OCI-M2 (cell line): Measurements from ENCODE around the gene AARS2.
"Not testable (repeated sequence)": the region's sequence is repeated elsewhere in the genome, so short reads cannot be mapped to it uniquely, and the experiment has no call there.

Source experiments
- DNase-seq: peaks from one replicate; lab custom pipeline; 2025; ENCODE audit not compliant: unreplicated experiment; lab: John Stamatoyannopoulos, UW

AARS2 gene

DNA sequence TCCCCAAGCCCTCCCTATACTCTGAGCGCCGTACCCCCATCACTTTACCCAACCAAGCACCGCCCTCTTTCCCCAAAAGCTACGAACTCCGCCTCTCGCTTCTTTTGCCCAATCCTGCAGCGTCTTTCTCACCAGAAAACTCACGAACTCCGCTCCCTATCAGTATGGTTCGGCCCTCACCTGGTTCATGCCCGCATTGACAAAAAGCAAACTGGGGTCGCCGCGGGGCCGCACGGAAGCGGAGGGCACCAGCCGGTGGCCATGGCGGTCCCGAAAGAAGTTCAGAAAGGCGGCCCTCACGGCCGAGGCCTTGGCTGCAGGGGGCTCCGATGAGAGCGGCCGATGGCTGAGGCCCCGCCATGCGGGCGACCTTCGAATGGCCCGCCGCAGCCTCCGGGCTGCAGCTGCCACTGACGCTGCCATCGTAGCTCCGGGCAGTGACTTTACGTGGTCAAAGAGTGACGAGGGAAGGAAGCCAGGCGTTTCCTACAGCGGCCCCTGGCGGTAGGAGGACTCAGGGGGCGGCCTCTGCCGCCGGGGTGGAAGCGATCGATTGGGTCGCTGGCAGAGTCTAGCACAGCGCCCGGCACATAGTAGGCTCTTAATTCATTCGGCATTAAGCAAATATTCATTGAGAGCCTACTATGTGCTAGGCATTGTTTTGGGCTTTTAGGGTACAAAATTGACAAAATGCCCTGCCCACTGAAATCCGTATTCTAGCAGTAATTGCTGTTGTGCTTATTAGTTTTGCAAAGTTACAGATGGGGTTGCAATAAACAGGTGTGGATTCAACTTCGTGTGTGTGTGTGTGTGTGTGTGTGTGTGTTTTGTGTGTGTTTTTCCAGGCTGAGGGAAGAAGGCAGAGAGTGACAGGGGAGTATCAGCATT, at the start of gene AARS2:
Gene AARS2, minus strand, starts transcription at position 447 of the 888 bp plus-strand sequence. Its CDS starts 24 bp downstream, at position 423.
- DNase-seq = peak; percentile 80

DNA sequence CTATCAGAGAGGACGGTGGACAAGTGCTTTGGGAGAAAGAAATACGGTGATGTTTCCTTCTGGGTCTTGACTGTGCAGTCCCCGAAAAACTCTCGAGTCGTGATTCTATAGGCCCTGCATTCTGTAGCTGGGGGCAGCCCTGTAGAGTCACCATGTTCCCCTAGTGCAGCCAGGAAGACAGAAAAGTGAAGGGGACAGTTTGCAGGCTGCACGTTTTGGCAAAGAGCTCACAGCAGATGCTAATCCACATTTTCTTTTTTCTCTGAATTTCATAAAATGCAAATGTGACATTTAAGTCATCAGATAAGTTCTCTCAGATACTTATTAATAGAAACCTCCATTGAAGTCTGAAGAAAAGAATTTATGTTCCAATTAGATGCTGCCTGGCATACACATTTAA, 48.8 kb upstream of the AARS2 start:
- no peak for DNase-seq

DNA sequence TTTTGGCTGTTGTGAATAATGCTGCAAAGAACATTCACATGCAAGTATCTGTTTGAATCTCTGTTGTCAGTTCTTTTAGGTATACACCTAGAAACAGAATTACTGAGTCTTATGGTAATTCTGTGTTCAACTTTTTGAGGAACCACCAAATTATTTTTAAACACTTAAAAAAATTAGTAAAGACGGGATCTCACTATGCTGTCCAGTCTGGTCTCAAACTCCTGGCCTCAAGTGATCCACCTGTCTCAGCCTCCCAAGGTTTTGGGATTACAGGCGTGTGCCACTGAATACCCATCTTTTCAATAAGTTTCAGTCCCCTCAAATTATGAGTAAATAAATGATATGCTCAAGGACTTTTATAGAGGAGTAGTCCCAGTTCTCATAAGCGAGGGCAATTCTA, 46.8 kb upstream of the AARS2 start:
- no peak for DNase-seq

GRCh38 chr6:44356487-44356886, 43.3 kb upstream of the AARS2 start:
- no peak for DNase-seq

DNA sequence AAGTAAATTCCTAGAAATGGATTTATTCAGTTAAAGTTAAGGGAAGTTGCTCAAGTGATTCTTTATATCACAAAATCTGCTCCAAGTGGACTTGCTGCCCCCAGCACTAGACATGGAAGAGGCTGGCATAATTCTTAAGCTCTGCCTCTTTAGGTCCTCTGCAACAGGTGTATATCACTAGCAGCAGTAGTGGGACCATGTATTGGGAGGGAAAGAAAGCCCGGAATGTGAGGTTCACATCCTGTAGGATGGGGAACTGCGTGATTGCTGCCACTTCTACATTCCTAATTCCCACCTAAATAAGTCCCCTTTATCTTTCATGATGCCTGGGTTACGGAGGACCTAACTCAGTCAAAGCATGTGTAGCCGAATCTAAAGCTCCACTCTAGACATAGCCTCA, 42.5 kb upstream of the AARS2 start:
- no peak for DNase-seq

DNA sequence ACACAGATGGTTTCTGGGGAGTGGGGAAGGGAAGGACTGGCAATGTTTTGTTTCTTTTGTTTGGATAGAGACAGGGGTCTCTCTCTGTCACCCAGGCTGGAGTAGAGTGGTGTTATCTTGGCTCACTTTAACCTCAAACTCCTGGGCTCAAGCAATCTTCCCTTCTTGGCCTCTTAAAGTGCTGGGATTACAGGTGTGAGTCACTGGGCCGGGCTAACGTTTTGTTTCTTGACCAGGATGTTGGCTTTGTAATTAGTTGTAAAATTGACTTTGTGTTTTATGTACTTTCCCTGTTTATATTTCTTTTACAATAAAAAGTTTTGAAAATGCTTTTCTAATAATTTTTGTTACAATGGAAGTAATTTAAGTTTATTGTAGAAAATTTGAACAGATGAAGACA, 40.2 kb upstream of the AARS2 start:
- DNase-seq = no peak

- DNase-seq = no peak
Observed at GRCh38 chr6:44352259-44352658, 39.1 kb upstream of the AARS2 start.

DNA sequence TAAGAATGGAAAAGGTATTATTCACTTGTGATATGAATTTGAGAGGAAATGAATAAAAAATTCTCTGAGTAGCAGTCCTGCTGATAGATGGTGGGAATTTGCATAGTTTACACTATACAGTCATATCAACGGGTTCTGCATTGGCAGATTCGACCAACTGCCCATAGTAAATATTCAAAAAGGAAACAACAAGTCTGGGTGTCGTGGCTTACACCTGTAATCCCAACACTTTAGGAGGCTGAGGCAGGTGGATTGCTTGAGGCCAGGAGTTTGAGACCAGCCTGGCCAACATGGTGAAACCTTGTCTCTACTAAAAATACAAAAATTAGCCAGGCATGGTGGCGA, 37.5 kb upstream of the AARS2 start:
- not testable (repeated sequence) for DNase-seq

DNA sequence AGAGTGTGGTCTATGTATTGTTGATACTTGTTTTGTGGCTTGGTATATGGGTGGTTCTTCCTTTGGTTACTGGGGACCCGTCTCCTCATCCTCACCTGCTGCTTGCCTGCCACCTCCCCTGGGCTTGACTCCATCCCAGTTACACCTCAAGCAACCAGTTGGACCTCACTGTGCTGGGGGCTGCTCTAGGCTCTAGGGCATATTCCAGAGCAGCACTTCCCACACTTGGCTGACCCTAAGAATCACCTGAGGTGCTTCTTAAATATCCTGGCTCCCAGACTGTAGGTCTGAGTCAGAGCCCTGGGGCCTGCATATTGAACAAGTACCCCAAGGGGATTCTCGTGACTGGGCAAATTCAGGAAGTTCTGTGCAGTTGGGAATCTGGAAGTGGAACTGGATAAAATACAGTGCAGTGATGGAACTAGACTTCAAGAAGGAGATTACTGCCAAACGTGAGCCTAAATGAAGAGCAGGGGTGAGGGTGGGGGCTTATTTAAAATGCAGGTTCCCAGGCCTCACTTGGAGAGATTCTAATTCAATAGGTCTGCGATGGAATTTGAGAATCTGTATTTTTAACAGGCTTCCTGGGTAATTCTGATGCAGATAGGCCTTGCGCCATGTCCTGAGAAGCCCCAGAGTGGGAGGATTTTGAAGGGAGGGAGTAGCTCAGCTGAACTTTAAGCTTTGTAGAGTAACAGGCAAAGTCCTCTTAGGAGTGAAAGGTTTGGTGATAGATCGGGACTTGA, 36.9 kb upstream of the AARS2 start:
- no peak for DNase-seq

DNA sequence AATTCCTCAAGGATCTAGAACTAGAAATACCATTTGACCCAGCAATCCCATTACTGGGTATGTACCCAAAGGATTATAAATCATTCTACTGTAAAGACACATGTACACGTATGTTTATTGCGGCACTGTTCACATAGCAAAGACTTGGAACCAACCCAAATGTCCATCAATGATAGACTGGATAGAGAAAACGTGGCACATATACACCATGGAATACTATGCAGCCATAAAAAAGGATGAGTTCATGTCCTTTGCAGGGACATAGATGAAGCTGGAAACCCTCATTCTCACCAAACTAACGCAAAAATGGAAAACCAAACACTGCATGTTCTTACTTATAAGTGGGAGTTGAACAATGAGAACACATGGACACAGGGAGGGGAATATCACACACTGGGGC, 33.7 kb upstream of the AARS2 start:
- DNase-seq = not testable (repeated sequence)

GRCh38 chr6:44342489-44342888, 29.3 kb upstream of the AARS2 start, which contains the start of gene SPATS1:
SPATS1 (plus strand) TSS chr6:44342650; CDS start chr6:44343096, 446 bp downstream.
- DNase-seq = no peak

DNA sequence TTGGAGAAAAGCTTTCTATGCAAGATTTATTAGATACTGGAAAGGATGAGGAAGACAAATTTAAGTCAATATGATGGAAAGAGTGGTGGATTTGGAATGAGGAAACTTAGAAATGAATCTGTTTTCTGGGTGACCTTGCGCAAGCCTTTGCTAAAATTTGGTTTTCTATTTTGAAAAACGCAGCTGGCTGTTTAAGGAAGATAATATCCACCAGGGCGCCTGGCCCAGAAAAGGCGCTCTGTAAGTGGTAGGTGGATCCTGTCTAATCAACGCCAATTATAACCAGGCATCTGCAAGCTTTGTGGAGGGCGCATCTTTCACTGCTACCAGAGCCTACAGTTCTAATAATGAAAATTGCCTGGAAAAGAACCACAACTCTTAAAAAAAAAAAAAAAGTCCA, 28.9 kb upstream of the AARS2 start:
- no peak for DNase-seq

DNA sequence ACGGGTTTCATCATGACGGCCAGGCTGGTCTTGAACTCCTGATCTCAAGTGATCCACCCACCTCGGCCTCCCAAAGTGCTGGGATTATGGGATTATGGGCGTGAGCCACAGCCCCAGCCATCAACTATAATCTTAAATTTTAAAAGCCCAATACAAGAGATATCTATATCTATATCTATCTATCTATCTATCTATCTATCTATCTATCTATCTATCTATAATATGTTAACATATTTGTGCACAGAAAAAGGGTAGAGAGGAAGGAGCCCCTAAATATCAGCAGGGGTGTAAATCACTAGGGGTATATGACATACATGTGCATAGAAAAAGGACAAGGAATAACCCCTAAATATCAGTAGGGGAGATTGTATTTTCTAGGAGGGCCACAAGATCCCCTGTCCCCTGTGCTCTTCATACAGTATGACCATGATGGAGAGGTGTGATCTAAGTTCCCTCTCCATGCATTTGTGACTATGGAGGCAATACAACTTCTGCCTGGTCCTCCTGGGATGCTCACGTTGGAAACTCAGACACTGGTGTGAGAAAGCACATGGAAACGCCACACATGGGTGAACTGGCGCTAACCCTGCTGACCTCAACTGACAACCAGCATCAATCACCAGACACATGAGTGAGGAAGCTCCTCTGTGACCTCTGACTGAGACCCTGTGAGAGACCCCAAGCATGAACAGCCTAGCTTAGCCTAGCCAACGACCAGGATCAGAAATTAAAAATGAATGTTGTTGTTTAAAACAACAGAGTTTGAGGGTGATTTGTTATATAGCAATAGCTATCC, 28.1 kb upstream of the AARS2 start:
- no peak for DNase-seq

GRCh38 chr6:44339763-44340625, 26.8 kb upstream of the AARS2 start:
- no peak for DNase-seq

- no peak for DNase-seq
Observed at GRCh38 chr6:44339301-44339700, 26.2 kb upstream of the AARS2 start.

DNA sequence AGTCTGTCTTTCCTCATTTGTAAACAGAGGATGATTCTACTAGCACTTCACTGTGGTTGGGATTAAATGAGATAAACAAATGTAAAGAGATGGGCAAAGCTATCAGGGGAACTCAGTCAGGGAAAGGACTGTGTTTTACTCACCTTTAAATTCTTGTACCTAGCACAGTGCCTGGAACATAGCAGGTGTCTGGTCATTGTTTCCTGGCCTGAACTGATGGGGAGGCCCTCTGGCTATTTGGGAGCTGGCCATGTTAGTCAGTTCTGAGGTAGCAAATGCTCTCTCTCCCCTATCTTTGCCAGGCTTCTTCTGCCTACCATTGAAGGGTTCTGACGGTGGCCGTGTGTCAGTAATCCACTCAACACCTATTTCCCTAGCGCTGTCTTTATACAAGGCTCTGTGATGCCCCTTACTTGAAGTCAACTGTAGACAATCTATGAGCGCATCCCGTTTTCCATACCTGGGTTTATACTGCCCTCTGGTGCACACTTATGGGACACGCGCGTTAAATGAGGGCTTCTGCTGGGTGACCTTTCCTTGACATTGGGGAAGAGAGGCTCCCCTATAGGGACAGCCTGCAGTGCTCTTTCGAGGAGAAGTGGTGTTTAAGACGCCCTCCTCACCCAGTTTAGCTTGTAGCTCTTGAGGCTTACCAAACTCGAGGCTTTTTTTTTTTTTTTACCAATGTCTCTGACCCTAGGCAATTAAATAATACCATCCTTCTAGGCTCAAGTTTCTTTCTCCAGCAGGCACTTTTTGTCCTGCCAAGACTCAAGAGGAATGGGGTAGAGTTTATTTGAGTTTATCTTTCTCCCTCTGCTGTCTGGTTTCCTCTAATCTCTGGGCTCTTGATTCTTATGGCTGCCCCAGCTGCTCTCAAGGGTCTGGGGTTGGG, 25.3 kb upstream of the AARS2 start:
- DNase-seq = peak; percentile 57

DNA sequence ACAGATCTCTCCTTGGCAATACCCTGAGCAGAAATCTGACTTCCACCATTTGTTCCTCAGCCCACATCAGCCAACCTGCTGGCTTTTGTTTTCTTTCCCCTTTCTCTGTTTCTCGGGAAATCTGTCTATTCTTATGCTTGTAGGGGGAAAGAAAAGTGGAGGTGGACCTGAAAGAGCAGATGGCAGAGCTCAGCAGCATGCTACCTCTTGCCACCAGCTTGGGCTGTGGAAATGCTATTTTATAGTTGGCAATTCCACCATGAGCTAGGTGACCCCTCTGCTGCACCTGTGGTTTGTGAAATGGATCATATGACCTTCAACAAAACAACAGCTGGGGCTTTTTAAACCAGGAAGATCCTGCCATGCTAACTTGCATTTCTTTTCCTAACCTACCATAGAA, 22.5 kb upstream of the AARS2 start:
- DNase-seq = no peak

DNA sequence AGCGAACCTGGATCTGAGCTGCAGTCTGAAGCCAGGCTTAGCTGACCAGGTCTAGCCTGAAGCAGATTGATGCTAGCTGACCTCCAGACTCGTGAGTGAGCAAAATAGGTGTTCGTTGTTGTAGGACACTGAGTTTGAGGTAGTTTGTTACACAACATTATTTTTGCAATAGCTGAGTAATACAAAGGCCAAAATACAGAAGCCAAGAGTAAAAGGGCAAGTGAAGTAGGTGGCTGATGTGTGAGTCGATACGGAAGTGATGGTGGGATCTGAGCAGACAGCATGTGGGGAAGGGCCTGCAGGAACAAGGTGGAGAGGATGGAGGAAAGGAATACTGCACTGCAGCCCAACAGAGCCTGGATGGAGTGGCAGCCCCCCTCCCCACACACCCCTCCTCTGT, 20.8 kb upstream of the AARS2 start:
- no peak for DNase-seq

DNA sequence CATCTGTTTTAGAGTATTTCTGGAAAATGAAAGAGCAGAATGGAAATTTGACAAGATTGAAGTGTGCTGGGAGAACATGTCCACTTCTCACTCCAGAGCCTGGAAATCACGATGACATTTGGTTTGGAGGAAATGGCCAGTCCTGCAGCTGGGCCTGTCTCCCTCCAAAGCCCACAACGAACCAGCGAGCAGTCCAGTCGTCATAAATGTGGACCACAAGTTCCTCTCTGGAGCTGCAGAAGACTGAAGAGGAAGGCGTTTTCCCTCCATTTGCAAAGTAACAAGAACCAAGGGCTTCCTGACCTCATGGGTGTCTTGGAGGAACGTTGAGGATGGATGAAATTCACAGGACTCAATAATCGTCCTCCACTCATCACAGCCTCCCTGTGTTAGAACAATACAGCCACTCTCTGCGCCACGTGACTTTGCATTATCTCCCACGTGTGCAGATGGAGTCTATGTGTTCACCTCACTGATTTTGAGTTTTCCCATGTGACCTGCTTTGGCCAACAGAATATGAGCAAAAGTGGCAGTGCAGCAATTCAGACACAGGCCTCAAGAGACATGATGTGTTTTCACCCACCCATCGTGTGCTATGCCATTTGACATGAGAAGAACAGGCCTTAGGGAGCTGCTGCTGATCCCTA, 20.2 kb upstream of the AARS2 start:
- no peak for DNase-seq
